Measurements from ENCODE around the gene BPIFB1.

The BPIFB1 gene, protein sequence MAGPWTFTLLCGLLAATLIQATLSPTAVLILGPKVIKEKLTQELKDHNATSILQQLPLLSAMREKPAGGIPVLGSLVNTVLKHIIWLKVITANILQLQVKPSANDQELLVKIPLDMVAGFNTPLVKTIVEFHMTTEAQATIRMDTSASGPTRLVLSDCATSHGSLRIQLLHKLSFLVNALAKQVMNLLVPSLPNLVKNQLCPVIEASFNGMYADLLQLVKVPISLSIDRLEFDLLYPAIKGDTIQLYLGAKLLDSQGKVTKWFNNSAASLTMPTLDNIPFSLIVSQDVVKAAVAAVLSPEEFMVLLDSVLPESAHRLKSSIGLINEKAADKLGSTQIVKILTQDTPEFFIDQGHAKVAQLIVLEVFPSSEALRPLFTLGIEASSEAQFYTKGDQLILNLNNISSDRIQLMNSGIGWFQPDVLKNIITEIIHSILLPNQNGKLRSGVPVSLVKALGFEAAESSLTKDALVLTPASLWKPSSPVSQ

DNA sequence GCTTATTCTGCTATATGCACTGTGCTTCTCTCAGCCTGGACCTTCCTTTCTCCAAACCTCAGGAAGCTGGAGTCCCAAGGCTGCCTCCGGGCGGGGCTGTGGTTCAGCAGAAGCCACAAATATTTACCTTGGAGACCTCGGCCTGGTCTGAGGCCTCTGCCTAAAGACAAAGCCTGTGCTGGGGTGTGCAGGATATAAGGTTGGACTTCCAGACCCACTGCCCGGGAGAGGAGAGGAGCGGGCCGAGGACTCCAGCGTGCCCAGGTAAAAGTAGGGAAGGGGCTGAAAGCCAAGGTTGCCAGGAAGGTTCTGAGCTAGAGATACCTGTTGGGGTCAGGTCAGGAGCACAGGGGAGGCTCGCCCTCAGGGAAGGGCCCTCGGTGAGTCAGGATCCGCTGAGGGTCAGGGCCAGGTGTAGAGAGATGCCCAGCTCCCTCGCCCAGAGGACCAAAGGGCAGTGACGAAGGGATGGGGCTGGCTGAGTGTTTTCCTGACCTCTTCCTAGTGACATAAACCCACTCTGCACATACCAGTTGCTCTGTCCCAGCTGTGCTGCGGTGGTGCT lies at the start of gene BPIFB1:
TSS of gene BPIFB1 (plus strand) at position 224 of the 565 bp plus-strand sequence. CDS start 2,860 bp downstream, outside the sequence.
- no peaks in the 10 kb centered on the region for H3K36me3 Mint-ChIP-seq (ENCODE audit: insufficient read depth)
- peaks cover 71% of the 10 kb centered on the region for H3K27me3 Mint-ChIP-seq
- DNase-seq (ENCODE audit: low spot score in 2 of 2) (no peak), ATAC-seq (replicated peaks; ENCODE audit: extremely low read depth, poor library complexity, severe bottlenecking) (no peak)
- no peak within 1 kb of the TSS for H3K4me3 Mint-ChIP-seq
- no peaks in the 10 kb centered on the region for H3K4me1 Mint-ChIP-seq
- H3K9me3 Mint-ChIP-seq: no peaks in the 10 kb centered on the region
- H3K27ac Mint-ChIP-seq (ENCODE audit: low read depth): no peak within 1 kb of the TSS

DNA sequence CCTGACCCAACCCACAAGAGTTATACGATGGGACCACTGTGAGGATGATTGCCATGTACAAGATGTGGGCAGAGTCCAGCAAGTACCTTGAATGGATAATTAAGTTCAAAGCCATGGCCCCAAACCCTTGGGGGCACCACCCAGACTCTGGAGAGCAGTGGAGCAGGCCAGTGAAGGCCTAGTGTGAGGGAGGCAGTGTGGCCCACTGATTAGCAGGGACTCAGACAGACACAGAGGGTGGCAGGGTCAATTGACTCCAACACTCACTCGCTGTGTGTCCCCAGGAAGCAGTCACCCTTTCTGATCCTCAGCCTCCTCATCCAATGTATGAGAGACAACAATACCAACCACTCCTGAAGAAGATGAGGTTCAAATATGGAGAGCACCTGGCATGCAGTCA lies 49.0 kb upstream of the BPIFB1 start:
- Mint-ChIP-seq H3K4me3 (no peak overlapping the region), H3K27ac (ENCODE audit: low read depth) (no peak overlapping the region), H3K9me3 (no peaks in the 10 kb centered on the region), H3K4me1 (no peaks in the 10 kb centered on the region), H3K36me3 (ENCODE audit: insufficient read depth) (no peaks in the 10 kb centered on the region), H3K27me3 (peaks cover 54% of the 10 kb centered on the region)
- ATAC-seq (replicated peaks; ENCODE audit: extremely low read depth, poor library complexity, severe bottlenecking): no peak
- DNase-seq (ENCODE audit: low spot score in 2 of 2): no peak

DNA sequence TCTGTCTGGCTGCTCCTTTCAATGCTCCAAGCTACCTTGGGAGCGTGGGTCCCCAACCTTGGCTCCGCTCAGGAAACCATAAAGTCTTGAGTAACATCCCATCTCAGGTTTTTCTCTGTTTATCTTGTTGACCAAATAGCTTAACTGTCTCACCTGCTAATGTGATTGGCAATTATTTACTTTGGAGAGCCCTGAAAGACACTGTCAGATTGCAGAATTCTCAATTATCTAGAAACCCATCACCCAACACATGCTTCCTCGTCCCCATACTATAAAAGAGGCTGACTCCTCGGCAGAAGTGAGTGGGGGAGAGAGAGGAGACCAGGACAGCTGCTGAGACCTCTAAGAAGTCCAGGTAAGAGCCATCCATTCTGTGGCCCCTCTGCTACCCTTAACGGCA lies 47.3 kb upstream of the BPIFB1 start, which contains the start of gene BPIFA1:
TSS of gene BPIFA1 (plus strand) at position 301 of the 400 bp plus-strand sequence. CDS start 1,716 bp downstream, outside the sequence.
- H3K4me3 Mint-ChIP-seq: no peak within 1 kb of the TSS
- H3K9me3 Mint-ChIP-seq: no peaks in the 10 kb centered on the region
- H3K36me3 Mint-ChIP-seq (ENCODE audit: insufficient read depth): no peaks in the 10 kb centered on the region
- peaks cover 59% of the 10 kb centered on the region for H3K27me3 Mint-ChIP-seq
- DNase-seq (ENCODE audit: low spot score in 2 of 2): no peak
- no peak within 1 kb of the TSS for H3K27ac Mint-ChIP-seq (ENCODE audit: low read depth)
- H3K4me1 Mint-ChIP-seq: no peaks in the 10 kb centered on the region
- ATAC-seq (replicated peaks; ENCODE audit: extremely low read depth, poor library complexity, severe bottlenecking): no peak

DNA sequence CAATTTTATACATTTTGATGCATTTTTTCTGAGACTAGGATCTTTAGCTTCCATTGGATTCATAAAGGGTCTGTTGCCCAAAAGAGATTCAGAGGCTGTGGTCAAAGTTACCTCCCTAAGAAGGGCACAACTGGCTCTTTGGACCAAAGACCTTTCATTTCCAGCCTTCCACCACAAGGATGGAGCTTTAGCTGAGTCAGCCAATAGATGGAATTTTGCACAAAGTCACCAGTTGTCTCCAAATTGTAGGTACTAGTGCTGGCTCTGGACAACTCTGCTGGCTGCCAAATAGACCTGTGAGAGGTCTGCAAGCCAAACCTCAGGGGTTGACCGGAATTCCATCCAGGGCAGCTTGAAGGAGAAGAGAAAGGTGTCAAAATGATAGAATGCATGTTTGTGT lies 46.7 kb upstream of the BPIFB1 start:
- H3K9me3 Mint-ChIP-seq: no peaks in the 10 kb centered on the region
- H3K27me3 Mint-ChIP-seq: peaks cover 59% of the 10 kb centered on the region
- ATAC-seq (replicated peaks; ENCODE audit: extremely low read depth, poor library complexity, severe bottlenecking): no peak
- no peak overlapping the region for H3K27ac Mint-ChIP-seq (ENCODE audit: low read depth)
- H3K4me3 Mint-ChIP-seq: no peak overlapping the region
- DNase-seq (ENCODE audit: low spot score in 2 of 2): no peak
- H3K36me3 Mint-ChIP-seq (ENCODE audit: insufficient read depth): no peaks in the 10 kb centered on the region
- H3K4me1 Mint-ChIP-seq: no peaks in the 10 kb centered on the region

- no peak for DNase-seq (ENCODE audit: low spot score in 2 of 2)
- H3K4me3 Mint-ChIP-seq: no peak overlapping the region
- ATAC-seq (replicated peaks; ENCODE audit: extremely low read depth, poor library complexity, severe bottlenecking): no peak
- H3K36me3 Mint-ChIP-seq (ENCODE audit: insufficient read depth): no peaks in the 10 kb centered on the region
- no peak overlapping the region for H3K27ac Mint-ChIP-seq (ENCODE audit: low read depth)
- peaks cover 51% of the 10 kb centered on the region for H3K27me3 Mint-ChIP-seq
- no peaks in the 10 kb centered on the region for H3K4me1 Mint-ChIP-seq
- H3K9me3 Mint-ChIP-seq: no peaks in the 10 kb centered on the region
Observed at GRCh38 chr20:33237989-33238388, 45.0 kb upstream of the BPIFB1 start.

DNA sequence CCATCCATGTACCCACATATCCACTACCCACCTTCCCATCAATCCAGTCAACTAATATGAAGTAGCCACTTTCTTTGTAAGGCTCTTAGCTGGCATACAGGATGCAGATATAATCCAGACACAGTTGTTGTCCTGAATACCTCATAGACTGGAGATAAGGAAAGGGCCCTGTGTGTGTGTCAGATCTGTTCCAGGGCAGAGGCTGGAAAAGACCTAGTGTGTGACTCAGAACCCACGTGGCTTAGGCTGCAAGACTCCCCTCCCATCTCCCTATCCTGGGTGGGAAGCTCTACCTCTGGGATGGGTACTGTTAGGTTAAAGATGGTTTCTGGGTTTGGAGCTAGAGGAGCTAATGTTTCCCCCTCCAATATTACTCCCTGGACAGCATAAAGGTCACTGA lies 43.6 kb upstream of the BPIFB1 start:
- H3K27ac Mint-ChIP-seq (ENCODE audit: low read depth): no peak overlapping the region
- no peaks in the 10 kb centered on the region for H3K4me1 Mint-ChIP-seq
- ATAC-seq (replicated peaks; ENCODE audit: extremely low read depth, poor library complexity, severe bottlenecking) (no peak), DNase-seq (ENCODE audit: low spot score in 2 of 2) (no peak)
- H3K36me3 Mint-ChIP-seq (ENCODE audit: insufficient read depth): no peaks in the 10 kb centered on the region
- H3K27me3 Mint-ChIP-seq: peaks cover 38% of the 10 kb centered on the region
- no peaks in the 10 kb centered on the region for H3K9me3 Mint-ChIP-seq
- no peak overlapping the region for H3K4me3 Mint-ChIP-seq

DNA sequence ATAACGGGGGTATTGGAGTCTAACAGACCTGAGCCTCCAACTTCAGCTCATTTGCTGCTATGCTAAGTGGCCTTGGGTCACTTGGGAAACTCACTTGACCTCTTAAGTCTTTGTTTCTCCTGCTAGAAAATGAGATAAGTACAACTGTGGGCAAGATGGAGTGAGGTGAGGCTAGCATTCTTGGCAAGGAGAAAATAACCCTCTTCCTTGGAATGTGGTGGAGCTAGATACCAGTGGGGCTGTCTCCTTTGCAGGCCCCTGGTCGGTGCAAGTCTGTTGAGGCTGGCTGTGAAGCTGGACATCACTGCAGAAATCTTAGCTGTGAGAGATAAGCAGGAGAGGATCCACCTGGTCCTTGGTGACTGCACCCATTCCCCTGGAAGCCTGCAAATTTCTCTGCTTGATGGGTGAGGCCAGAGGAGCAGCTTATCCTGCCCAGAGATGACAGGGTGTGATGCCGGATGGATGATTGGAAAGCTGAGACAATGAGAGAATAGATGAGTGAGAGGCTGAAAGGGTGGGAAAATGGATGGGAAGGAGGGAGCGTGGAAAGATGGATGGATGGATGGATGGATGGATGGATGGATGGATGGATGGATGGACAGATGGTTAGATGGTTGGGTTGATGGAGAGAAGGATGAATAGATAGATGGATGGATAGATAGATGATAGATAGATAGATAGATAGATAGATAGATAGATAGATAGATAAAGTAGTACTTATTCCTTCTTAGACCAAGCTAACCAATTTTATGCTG lies 42.9 kb upstream of the BPIFB1 start:
- Mint-ChIP-seq H3K9me3 (no peaks in the 10 kb centered on the region), H3K4me3 (no peak overlapping the region), H3K36me3 (ENCODE audit: insufficient read depth) (no peaks in the 10 kb centered on the region), H3K4me1 (no peaks in the 10 kb centered on the region), H3K27ac (ENCODE audit: low read depth) (no peak overlapping the region), H3K27me3 (peaks cover 38% of the 10 kb centered on the region)
- no peak for ATAC-seq (replicated peaks; ENCODE audit: extremely low read depth, poor library complexity, severe bottlenecking)
- DNase-seq (ENCODE audit: low spot score in 2 of 2): no peak

DNA sequence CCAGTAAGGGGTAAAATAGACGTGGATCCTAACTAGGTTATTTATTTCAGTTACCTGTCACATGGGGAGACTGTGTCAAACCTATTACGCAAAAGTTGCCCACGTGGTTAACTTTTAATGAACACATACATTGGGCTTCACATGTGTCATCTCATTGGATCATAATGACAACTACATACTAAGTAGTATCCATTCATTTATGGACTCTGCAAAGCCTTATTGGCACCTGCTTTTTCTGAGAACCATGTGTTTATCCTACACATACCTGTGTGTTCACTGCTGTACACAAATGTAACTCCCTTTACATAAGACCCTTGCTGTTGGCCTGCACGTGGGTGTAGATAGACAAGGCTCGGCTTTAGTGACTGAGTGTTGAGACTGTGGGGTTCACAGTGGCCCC lies 42.1 kb upstream of the BPIFB1 start:
- ATAC-seq (replicated peaks; ENCODE audit: extremely low read depth, poor library complexity, severe bottlenecking): no peak
- H3K4me1 Mint-ChIP-seq: no peaks in the 10 kb centered on the region
- no peak overlapping the region for H3K4me3 Mint-ChIP-seq
- H3K27me3 Mint-ChIP-seq: peaks cover 38% of the 10 kb centered on the region
- no peak overlapping the region for H3K27ac Mint-ChIP-seq (ENCODE audit: low read depth)
- H3K36me3 Mint-ChIP-seq (ENCODE audit: insufficient read depth): no peaks in the 10 kb centered on the region
- H3K9me3 Mint-ChIP-seq: no peaks in the 10 kb centered on the region
- no peak for DNase-seq (ENCODE audit: low spot score in 2 of 2)

DNA sequence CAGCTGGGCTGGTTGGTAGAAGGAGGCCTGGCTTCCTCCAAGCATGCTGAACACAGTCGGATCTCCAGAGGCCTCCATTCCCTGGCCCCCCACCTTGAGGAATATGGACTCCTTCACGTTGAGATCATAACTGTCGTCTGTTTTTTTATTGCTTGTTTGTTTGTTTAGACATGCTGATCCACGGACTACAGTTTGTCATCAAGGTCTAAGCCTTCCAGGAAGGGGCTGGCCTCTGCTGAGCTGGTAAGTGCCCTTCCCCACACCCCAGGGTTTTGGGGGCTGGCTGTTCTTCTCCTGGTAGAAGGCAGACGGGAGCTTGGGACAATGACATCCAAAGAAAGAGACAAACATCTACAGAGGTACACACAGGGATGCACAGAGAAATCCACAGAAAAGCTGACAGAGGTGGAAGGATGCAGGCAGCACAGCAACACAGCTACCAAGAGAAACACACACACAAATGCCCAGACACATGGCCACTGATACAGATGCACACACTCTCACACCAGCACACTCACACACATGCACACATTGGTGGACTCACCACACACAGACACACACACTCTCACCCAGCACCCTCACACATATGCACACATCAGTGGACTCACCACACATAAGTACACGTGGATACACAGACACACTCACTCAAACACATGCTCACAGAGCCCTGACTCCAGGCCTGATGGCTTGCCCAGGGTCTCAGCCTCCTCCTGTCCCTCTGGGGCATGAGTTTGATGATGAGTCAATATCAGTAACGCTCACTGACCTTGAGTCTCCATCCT lies 40.5 kb upstream of the BPIFB1 start:
- DNase-seq (ENCODE audit: low spot score in 2 of 2): no peak
- no peaks in the 10 kb centered on the region for H3K36me3 Mint-ChIP-seq (ENCODE audit: insufficient read depth)
- no peak overlapping the region for H3K4me3 Mint-ChIP-seq
- no peak overlapping the region for H3K27ac Mint-ChIP-seq (ENCODE audit: low read depth)
- no peaks in the 10 kb centered on the region for H3K4me1 Mint-ChIP-seq
- peaks cover 29% of the 10 kb centered on the region for H3K27me3 Mint-ChIP-seq
- no peak for ATAC-seq (replicated peaks; ENCODE audit: extremely low read depth, poor library complexity, severe bottlenecking)
- H3K9me3 Mint-ChIP-seq: no peaks in the 10 kb centered on the region

DNA sequence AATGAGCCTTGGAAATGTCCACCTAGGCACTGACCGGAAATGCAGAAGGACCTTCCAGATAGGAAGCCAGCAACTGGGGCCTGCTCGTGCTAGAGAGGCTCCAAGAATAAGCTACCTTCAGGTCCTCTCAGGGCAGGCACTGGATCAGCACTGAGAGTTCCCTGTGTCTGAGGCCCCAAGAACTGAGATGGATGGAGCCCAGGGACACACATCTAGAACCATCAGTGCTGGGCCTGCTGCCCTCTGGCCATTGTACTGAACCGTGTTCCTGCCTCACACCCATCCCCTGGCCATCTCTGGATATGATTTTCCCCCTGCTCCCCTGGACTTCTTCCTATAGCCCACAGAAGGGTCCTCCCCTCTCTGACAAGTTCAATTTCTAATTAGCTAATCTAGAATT lies 36.9 kb upstream of the BPIFB1 start:
- Mint-ChIP-seq H3K9me3 (no peaks in the 10 kb centered on the region), H3K36me3 (ENCODE audit: insufficient read depth) (no peaks in the 10 kb centered on the region), H3K4me3 (no peak overlapping the region), H3K4me1 (no peaks in the 10 kb centered on the region), H3K27me3 (no peaks in the 10 kb centered on the region), H3K27ac (ENCODE audit: low read depth) (no peak overlapping the region)
- ATAC-seq (replicated peaks; ENCODE audit: extremely low read depth, poor library complexity, severe bottlenecking) (no peak), DNase-seq (ENCODE audit: low spot score in 2 of 2) (no peak)

- no peaks in the 10 kb centered on the region for H3K9me3 Mint-ChIP-seq
- ATAC-seq (replicated peaks; ENCODE audit: extremely low read depth, poor library complexity, severe bottlenecking) (no peak), DNase-seq (ENCODE audit: low spot score in 2 of 2) (no peak)
- no peaks in the 10 kb centered on the region for H3K36me3 Mint-ChIP-seq (ENCODE audit: insufficient read depth)
- peaks cover 8% of the 10 kb centered on the region for H3K27me3 Mint-ChIP-seq
- H3K4me3 Mint-ChIP-seq: no peak overlapping the region
- H3K4me1 Mint-ChIP-seq: no peaks in the 10 kb centered on the region
- H3K27ac Mint-ChIP-seq (ENCODE audit: low read depth): no peak overlapping the region
Observed at GRCh38 chr20:33249456-33249855, 33.6 kb upstream of the BPIFB1 start.

DNA sequence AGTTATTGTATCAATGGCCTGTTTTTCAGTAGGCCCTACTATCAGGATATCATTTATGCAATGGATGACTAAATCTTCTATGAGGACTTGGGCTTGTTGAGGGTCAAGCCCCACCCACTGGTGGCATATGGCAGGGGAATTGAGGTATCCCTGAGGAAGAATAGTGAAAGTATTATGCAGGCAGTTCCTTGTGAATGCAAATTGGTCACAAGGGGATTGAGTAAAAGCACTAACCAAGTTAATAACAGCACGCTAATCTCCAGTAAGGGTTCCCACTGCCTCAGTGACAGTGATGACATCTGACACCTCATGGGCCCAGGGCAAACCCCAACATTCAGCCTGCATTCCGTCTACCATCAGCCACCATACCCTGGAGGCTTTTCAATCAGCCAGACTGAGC lies 32.3 kb upstream of the BPIFB1 start:
- no peak overlapping the region for H3K27ac Mint-ChIP-seq (ENCODE audit: low read depth)
- H3K4me3 Mint-ChIP-seq: no peak overlapping the region
- ATAC-seq (replicated peaks; ENCODE audit: extremely low read depth, poor library complexity, severe bottlenecking): no peak
- H3K36me3 Mint-ChIP-seq (ENCODE audit: insufficient read depth): no peaks in the 10 kb centered on the region
- peaks cover 16% of the 10 kb centered on the region for H3K27me3 Mint-ChIP-seq
- H3K4me1 Mint-ChIP-seq: no peaks in the 10 kb centered on the region
- H3K9me3 Mint-ChIP-seq: no peaks in the 10 kb centered on the region
- DNase-seq (ENCODE audit: low spot score in 2 of 2): no peak

Measured in central memory CD8-positive, alpha-beta T cell (primary cell).